Hematopoietic multipotent progenitor cell treated with erythropoietin and hydrocortisone succinate and interleukin-3 and kit ligand, for 15 days (in vitro differentiated cells): ENCODE data around the gene SLC7A1.

Experiments used
- DNase-seq: peaks from one replicate; pipeline ENCODE4 v3.0.0-alpha.2; 2015; ENCODE audit warnings: low spot score

Gene SLC7A1

DNA sequence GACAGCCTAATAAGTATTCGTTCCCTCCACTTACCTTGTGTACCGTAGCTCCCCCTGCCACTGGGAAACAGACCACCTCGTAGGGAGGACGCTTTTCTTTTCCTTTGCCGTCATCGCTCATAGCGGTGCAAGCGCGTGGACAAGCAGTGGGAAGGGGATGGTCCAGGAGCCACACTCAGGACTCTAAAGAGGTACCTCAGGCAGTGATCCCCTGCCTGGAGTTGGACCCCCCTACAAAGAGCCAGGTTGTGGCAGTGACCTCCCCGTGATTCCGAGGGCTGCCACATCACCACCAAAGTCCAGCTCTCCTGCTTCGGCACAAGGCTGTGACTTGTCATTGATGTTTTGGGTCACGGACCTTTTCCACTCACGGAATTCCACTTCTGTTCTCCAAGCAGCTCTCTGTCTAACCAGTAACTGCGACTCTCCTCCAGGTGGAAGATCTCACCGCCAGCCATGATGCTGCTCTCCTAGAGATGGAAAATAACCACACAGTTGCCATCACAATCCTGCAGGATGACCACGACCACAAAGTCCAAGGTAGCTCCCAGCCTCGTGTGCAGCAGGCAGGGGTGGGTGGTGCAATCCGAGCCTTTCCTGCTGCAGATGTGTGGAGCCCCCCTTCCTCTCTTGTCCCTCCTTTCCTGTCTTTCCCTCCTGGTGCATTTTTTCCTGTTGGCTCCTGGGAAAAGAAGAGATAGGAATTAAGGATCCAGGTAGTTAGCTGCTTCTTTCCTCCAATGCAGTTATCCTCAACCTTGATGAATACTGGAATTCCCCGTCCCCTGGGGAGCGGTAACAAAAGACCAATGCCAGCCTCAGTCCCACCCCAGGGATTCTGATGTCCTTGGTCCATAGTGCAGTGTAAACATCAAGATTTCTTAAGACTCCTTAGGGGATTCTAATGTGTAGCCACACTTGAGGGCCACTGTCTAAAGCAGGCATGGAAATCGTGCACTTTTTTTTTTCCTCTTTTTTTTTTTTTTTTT is 107.7 kb downstream of the SLC7A1 start:
- DNase-seq = no peak

DNA sequence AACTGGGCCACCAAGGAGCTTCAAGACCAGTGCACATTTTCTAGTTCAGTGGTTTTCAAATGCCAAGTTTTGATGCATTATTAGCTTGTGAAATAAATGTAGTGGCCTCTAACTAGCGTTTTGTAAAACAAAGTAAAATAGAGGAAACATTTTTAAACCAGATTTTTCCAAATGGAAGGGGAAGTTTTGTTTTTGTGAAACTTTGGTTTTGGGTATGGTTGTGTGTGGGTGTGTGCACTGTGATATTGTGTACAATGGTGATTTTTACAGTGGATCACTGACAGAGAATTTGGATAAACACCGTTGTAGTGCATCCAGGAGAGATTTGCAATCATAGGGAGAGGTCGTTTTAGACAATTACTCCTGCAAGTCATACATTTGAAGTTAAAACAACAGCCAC is 108.9 kb downstream of the SLC7A1 start:
- DNase-seq = no peak

DNA sequence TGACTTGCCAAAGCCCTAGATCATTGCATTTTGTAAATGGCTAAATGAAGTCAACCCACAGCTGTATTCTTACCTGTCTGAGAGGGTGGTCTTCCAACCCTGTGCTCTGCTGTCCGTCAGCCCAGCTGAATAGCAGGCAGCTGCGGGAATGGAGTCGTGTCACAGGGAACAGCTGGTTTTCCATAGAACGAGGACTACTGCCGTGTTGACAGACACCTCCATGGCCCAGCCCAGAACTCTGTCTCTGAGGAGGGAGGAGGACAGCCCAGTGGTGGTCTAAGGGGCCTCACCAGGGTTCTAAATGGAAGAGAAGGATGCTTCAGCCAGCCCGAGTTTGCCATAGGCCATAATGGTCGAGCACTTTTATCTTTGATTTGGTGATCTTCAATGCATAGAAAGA is 110.7 kb downstream of the SLC7A1 start:
- DNase-seq = no peak

DNA sequence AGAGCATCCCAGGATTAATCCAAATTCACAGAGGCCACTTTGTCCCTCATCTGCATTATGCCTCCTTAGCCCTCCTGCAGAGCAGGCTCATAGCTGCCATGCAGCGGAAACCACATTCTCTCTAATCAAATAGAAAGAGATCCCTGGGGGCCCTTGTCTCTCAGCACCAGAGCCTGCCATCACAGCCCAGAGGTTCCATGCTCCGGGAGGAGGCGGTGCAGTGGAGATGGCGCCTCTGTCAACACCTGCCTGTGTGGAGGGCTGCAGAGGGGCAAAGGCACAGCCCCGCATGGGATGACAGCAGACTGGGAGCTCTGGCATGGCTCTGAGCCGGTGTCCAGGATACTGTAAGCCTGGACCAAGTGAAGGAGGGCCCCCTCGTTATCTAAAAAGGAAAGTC is 111.3 kb downstream of the SLC7A1 start:
- no peak for DNase-seq

DNA sequence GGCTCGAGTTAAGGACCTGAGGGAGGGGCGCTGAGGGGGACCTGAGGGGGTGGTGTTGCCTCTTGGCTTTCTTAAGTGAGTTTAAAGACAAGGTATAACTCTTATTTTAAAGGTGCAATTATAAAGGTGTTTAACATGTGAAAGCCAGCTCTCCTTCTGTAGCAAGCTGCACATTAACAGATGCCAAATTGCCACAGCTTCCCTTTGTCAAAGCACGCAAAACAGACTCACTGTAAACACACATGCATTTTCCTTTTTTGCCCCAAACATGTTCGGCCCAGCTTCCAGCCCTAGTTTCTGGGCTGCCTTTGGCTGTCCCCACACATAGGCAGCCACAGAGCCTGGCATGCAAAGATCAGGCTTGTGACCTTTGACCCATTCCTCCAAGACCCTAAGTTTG is 111.9 kb downstream of the SLC7A1 start:
- no peak for DNase-seq

DNA sequence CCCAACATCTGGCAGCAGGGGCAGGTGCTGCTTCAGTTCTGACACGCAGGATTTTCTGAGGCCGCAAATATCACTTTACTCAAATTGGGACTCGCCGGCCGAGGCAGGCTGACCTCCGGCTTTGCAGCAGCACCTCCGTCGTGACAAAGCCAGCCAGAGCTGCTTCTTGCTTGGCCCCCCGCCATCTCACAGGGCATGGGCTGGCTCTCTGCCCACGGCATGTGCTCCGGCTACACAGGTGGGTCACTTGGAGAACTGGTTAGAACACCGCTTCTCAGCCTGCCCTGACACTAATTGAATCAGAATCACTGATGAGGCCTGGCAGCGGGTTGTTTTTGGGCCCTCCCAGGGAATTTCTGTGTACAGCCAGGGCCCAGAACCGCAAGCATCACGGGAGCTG is 112.3 kb downstream of the SLC7A1 start:
- DNase-seq = no peak

DNA sequence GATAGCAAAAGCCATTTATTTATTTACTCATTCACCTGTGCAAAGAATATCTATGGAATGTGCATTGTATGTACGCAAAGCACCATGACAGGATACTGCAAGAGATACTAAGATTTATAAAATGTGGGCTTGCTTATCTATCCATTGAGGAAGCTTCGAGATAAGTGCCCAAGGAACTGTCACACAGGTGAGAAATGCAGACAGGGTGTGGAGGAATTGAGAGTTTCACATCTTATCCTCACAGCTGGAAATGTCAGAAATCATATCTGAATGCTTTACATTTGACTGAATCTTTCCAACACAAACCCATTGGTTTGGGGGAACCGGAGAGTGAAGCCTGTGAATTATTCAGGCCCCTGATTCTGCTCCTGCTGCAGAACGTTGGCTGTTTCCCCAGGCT is 113.0 kb downstream of the SLC7A1 start:
- DNase-seq = no peak

DNA sequence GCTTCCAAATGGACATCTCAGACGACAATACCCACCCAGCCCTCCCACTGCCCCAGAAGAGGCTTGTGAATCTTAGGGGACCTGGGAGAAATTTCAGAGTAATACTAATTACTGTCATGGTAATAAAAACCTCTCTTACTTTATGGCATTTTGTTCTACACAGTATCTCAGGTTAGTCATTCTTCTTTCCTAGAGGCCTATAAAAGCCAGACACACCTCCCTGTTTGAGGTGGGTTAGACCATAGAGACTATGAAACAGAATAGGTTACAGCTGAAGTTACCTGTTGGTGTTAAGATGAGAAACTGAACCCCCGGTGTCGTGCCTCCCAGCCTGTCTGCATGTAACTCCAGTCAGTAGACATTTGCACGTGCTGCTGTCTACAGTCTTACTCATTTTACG is 113.9 kb downstream of the SLC7A1 start:
- DNase-seq = no peak

DNA sequence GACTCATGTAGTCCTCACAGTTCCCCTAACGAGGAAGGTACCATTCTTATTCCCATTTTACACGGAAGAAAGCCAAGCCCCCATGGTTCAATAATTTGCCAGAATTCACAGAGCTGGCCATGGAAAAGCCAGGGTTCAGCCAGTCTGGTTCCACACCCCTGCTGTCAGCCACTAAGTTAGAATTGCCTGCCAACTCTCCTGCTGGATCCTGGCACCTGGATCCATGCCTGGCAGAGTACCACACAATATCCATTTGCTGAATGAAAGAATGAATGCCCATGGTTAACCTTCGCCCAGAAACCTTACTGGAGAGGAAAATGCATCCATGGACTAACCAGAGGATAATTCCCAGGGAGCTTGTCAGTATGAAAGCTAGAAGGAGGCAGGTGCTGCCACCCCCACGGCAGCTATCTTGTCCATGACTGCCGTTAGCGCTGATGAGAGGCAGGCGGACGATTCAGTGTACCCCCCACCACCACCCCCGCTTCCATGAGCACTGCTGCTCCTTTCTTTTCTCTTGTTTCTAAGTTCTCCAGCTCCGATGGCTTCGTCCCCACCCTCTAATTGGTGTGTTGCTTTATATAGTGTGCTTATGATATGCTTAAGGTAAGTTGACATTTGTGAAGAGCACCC is 114.5 kb downstream of the SLC7A1 start:
- DNase-seq = no peak

DNA sequence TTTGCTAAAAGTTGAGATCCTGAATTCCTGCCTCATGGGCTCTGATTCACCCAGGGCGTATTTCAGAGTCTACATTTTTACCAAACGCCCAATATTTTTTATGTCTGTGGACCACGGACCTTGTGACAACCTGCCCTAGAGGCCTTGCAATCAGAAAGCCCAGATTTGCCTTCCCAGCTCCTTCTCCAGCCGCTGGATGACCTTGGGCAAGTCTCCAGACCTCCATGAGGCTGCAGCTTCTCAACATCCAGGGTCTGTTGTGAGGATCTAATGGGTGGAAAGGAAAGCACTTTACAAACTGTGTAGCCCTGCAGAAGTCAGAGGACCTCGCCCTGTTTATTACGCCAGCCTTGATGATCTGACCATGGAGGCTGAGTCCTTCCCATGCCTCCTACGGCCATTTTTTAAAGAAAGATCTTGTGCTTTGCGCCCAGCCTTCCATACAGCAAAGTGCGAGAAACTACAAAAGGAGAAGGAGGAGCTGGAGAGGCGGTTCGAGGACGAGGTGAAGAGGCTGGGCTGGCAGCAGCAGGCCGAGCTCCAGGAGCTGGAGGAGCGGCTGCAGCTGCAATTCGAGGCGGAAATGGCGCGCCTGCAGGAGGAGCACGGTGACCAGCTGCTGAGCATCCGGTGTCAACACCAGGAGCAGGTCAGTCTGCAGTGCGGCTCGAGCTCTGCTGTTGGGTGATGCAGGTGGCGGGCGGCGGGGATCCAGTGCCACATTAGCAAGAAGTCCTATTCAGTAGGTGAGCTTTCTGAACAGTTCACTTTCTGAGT is 115.6 kb downstream of the SLC7A1 start:
- DNase-seq = no peak

DNA sequence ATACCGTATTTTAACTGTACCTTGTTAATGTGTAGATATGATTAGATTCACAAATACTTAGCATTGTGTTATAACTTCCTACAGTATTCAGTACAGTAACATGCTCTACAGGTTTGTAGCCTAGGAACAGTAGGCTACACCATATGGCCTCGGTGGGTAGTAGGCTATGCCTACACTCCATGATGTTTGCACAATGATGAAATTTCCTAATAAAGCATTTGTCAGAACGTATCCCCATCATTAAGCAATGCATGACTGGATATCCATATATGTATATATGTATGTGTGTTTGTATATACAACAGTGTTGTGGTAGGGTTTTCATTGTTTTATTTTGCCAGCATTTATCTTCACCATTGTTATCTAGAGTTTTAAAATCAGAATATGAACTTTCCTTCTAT is 119.4 kb downstream of the SLC7A1 start:
- no peak for DNase-seq

DNA sequence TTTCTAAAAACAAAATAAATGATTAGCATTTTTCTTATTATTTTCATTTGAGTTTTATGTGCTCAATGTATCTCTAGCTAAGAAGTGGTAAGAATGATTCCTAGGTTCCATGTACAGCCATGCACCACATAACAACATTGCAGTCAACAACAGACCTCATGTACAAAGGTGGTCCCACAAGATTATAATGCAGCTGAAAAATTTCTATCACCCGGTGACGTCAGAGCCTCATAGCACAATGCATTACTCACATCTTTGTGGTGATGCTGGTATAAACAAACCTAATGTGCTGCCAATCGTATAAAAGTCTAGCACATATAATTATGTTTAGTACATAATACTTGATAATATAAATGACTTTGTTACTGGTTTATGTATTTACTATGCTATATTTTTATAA is 120.5 kb downstream of the SLC7A1 start:
- DNase-seq = no peak

DNA sequence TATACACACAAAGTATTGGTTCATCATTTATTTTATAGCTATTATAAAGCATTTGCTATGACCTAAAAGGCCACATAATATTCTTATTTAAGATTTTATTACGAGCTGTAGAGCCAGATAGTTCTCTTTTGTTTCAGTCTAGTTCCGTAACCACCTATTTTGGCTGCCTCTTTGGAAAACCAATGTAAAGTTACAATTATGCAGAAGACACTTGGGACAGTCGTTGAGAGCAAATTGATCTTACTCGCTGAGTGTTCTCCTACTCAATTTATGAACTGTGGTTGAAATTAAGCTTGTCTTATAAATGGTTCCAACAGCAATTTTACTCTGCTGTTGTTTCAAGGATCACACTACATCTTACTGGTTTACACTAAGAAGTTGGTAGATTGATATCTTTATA is 122.3 kb downstream of the SLC7A1 start:
- DNase-seq = no peak

DNA sequence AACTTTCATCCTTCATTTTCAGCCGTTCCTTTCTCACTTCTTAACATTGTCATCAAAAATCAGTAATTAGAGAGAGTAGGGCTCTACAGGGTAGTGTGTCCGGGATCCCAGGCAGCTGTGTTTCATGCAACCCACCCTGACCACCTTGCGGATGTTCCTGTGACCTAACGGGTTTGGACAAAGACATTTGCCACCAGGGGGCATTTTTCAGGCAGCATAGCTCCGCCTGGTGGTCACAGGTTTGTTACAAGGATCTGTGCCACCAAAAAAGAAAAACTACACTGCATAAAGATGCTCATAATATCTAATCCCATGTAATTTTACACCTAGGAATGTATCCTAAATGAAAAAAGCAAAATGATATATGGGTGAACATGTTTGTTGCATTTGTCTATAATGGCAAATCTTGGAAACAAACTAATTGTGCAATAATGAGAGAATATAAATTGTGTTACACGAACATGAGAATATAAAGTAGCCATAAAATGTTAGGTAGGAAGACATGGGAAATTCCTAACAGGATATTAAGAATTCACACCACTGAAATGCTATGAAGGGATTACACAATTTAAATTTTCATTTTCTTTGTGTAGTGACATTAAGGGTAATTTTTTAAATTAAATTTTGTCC is 123.0 kb downstream of the SLC7A1 start:
- DNase-seq = peak; percentile 66

DNA sequence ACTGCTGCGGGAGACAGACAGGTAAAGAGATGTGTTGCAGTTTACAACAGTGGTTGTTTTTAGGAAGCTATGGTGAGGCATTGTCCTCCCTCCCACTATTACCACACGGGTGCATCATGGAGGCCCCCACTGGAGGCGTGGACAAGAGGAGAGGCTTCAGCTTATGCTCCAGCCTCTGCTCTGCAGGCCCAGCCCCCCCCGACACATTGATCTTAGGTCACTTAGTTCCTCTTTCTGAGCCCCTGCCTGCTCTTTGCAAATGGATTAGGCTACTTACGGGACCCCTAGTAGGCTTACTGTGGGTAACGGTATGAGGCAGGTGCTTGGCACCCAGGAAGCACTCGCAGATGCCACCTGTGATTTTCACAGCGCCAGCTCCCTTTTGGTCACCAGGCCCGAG is 123.9 kb downstream of the SLC7A1 start:
- no peak for DNase-seq

DNA sequence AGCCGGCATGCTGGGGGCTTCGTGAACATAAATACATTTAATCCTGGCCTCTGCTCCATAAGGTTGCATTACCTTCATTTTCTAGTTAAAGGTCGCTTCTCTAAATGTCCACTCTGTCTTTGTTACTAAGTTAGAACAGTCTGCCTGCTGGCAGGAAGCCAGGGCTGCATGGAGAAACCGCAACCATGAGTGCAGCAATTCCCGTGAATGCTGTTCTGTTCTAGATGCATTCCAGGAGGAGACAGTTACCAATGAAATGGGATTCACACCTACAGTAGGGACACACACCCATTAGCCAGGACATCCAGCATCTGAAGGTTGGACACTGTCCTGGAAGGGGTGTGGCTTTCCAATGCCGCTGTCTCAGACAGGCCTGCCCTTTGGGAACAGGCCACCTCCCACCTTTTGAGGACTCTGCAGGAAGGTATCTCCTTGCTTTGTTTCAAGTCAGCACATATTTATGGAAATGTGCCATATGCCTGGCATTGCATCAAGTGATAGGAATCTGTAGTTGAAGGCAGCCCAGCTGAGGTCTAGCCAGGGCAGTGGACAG is 129.7 kb downstream of the SLC7A1 start:
- DNase-seq = no peak

DNA sequence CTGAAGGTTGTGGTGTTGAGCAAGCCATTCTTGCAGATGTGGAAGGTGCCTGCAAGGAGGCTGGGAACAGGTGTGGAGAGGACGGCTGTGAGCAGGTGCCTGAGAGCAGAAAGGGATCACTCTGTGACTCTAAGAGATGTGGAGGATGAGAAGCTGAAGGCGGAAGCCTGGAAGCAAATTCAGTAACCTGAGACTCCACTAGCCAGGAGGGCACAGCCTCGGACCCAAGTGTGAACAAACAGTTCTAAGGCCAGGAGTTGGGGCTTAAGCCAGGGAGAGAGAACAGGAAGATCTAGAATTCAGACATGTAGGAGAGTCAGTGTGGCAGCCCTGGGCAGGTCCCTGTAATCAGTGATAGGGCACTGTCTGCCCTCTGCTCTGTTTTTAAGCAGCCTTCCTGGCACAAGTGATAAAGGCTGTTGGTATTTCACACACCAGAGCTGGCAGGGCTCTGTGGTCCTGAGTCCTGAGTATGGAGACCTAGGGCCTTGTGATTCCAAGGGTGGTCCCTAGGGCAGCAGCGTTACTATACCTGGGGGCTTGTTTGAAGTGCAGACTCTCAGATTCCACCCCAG is 131.3 kb downstream of the SLC7A1 start:
- no peak for DNase-seq

DNA sequence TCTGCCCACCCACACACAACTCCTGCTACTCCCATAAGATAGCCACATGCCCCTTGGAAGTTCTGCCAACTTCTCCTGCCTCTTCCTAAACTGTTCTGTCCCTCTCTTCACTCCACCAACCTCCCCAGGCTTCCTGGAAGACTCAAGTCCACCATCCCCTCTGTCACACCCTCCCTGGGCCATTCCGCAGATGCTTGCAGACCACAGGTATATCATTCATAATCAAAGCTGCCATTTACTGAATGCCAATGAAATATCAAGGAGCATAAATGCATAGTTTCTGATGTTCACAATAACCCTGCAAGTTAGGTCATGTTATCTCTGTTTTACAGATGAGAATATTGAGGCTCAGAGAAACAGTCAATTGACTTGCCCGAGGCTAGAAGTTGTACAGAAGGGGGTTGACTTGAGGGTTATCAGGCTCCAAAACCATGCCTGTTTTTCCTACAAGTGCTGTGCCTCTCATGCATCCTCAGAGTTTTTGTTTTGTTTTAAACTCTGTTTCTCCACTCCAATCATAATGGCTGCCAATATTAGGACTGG is 135.6 kb downstream of the SLC7A1 start:
- no peak for DNase-seq
